T-helper 2 cell (primary cell): Measurements from ENCODE around the gene GUCY2C.
"Not testable (repeated sequence)": the region's sequence is repeated elsewhere in the genome, so short reads cannot be mapped to it uniquely, and the experiment has no call there.

Experiments used
- DNase-seq, 5 experiments: peaks; one replicate each; pipeline versions ENCODE4 v3.0.0 to v3.0.0-alpha.2; 2012 to 2022
- total RNA-seq, 2 donors: gene quantifications; one replicate each; lab custom pipeline; 2026; lab: John Stamatoyannopoulos, UW

Gene GUCY2C
- 0 reads per million in 2 donors for total RNA-seq

- DNase-seq = no peak
Observed at GRCh38 chr12:14696265-14696741, at the start of gene GUCY2C. Gene GUCY2C (minus strand): TSS chr12:14696599. CDS start chr12:14696448, 151 bp downstream.

- DNase-seq = no peak
Observed at GRCh38 chr12:14743061-14743460, 46.7 kb upstream of the GUCY2C start.

- DNase-seq = no peak
Observed at GRCh38 chr12:14741942-14742341, 45.5 kb upstream of the GUCY2C start.

GRCh38 chr12:14741153-14741552 lies 44.8 kb upstream of the GUCY2C start:
- DNase-seq = no peak

- not testable (repeated sequence) for DNase-seq
Observed at GRCh38 chr12:14736441-14736840, 40.0 kb upstream of the GUCY2C start.

- no peak for DNase-seq
Observed at GRCh38 chr12:14731821-14732220, 35.4 kb upstream of the GUCY2C start.

GRCh38 chr12:14729586-14729985 lies 33.2 kb upstream of the GUCY2C start:
- DNase-seq = no peak

GRCh38 chr12:14723763-14724162 lies 27.4 kb upstream of the GUCY2C start:
- peak in 4 of 5 experiments; percentile 5 to 53 (median 32) for DNase-seq

GRCh38 chr12:14716848-14717444 lies 20.5 kb upstream of the GUCY2C start:
- peak in 4 of 5 experiments; percentile 2 to 62 (median 16) for DNase-seq

- no peak for DNase-seq
Observed at GRCh38 chr12:14714437-14714836, 18.0 kb upstream of the GUCY2C start.

GRCh38 chr12:14710632-14711320 lies 14.4 kb upstream of the GUCY2C start:
- DNase-seq = no peak

GRCh38 chr12:14701809-14702568 lies 5.6 kb upstream of the GUCY2C start:
- DNase-seq = no peak

GRCh38 chr12:14700935-14701334 lies 4.5 kb upstream of the GUCY2C start:
- no peak for DNase-seq

GRCh38 chr12:14699923-14700322 lies 3.5 kb upstream of the GUCY2C start:
- no peak for DNase-seq

GRCh38 chr12:14698555-14698954 lies 2.2 kb upstream of the GUCY2C start:
- DNase-seq = no peak

- DNase-seq = no peak
Observed at GRCh38 chr12:14695715-14696141, 671 bp downstream of the GUCY2C start.

GRCh38 chr12:14694970-14695369 lies 1.4 kb downstream of the GUCY2C start:
- no peak for DNase-seq

- DNase-seq = no peak
Observed at GRCh38 chr12:14694145-14694714, 2.2 kb downstream of the GUCY2C start.

- DNase-seq = no peak
Observed at GRCh38 chr12:14693116-14693515, 3.3 kb downstream of the GUCY2C start.

- no peak for DNase-seq
Observed at GRCh38 chr12:14691560-14691959, 4.8 kb downstream of the GUCY2C start.

GRCh38 chr12:14689996-14690395 lies 6.4 kb downstream of the GUCY2C start:
- no peak for DNase-seq

- no peak for DNase-seq
Observed at GRCh38 chr12:14689144-14689543, 7.3 kb downstream of the GUCY2C start.

GRCh38 chr12:14682231-14682630 lies 14.2 kb downstream of the GUCY2C start:
- not testable (repeated sequence) for DNase-seq
